Gastrocnemius medialis (tissue), 4 donors: Measurements from ENCODE around the gene DISP2.

Experiments used
- CTCF ChIP-seq, 5 experiments: fragments of 450-650 bp in 3 of 5; fragments of 200-600 bp in 2 of 5; sonication (generic) in 2 of 5; IDR thresholded peaks in 4 of 5; conservative IDR thresholded peaks in 1 of 5; 1 replicate in 4 of 5; 2 replicates in 1 of 5; pipeline ENCODE4 v1.5.1; 2016 to 2019; ENCODE audit warnings: antibody characterized with exemption in 5 of 5, mild to moderate bottlenecking in 3 of 5, moderate library complexity in 3 of 5
- POLR2A ChIP-seq, 2 donors: fragments of 450-650 bp; IDR thresholded peaks; one replicate each; pipeline ENCODE4 v1.6.1; 2017; ENCODE audit warnings: antibody characterized with exemption in 2 of 2, mild to moderate bottlenecking in 2 of 2, moderate library complexity in 2 of 2

DNA sequence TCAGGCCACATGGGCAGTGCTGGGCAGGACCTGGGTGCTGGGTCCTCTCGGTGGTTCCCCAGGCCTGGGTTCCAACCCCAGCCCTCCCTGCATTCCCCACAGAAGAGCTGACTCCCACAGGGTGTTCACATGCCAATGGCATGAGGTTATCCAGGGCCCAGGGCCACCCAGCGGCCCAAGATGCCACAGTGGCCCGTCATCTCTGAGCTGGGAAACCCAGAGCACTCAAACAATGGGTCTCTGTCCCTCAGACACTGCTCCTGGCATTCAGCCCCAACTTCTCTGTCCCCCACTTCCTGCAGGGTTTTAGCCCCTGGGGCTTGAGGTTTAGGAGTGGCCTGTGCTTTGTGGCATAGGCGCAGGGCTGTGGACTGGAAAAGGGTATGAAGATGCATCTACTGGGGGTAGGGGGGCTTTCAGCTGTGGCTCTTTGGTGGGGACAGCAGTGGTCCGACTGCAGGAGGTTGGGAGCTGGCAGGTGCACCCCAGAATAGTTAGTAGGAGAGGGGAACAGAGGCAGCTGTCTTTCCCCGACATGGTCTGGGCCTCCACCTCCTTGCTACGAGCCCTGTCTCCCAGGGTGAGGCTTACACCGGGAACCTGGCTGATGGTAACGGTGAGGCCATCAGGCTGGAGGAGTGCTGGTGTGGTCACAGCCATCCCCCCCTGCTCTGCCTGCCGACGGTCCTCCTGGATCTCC, 18.9 kb upstream of the DISP2 start:
- TF ChIP-seq CTCF (IDR thresholded peaks at IDR 0.05 in 4 of 5, conservative IDR thresholded peaks at IDR 0.05 in 1 of 5) (no peak), POLR2A (IDR thresholded peaks at IDR 0.05) (no peak)
